ENCODE measurements around the gene RXRA.

Gene RXRA

DNA sequence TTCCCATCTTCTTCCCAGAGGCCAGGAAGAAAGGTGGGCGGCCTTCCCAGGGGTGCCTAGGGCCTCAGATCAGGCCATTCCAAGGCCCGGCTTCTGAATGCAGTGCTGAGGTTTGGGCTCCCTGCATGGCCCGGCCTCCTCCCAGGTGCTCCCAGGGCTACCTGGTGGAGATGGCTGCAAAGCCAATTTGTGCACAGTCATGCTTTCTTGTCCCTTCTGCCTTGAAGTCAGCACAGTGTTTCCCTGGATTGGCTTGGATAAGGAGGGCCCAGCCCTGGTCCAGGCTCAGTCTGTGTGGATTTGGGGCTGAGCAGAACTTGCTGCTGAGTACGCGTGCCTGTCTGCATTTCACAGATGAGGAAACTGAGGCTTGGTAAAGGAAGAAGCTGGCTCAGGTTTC is 72.5 kb downstream of the RXRA start:
- no peak overlapping the region for H3K4me3 ChIP-seq (replicated peaks in 1 of 2; ENCODE audit: low read depth in 2 of 2, low read length in 2 of 2)
- TF ChIP-seq, protein P1, sequence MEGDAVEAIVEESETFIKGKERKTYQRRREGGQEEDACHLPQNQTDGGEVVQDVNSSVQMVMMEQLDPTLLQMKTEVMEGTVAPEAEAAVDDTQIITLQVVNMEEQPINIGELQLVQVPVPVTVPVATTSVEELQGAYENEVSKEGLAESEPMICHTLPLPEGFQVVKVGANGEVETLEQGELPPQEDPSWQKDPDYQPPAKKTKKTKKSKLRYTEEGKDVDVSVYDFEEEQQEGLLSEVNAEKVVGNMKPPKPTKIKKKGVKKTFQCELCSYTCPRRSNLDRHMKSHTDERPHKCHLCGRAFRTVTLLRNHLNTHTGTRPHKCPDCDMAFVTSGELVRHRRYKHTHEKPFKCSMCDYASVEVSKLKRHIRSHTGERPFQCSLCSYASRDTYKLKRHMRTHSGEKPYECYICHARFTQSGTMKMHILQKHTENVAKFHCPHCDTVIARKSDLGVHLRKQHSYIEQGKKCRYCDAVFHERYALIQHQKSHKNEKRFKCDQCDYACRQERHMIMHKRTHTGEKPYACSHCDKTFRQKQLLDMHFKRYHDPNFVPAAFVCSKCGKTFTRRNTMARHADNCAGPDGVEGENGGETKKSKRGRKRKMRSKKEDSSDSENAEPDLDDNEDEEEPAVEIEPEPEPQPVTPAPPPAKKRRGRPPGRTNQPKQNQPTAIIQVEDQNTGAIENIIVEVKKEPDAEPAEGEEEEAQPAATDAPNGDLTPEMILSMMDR (IDR thresholded peaks at IDR 0.05; ENCODE audit: low read depth, low read length): no peak
- no peak for DNase-seq (ENCODE audit: low read depth in 2 of 2)

DNA sequence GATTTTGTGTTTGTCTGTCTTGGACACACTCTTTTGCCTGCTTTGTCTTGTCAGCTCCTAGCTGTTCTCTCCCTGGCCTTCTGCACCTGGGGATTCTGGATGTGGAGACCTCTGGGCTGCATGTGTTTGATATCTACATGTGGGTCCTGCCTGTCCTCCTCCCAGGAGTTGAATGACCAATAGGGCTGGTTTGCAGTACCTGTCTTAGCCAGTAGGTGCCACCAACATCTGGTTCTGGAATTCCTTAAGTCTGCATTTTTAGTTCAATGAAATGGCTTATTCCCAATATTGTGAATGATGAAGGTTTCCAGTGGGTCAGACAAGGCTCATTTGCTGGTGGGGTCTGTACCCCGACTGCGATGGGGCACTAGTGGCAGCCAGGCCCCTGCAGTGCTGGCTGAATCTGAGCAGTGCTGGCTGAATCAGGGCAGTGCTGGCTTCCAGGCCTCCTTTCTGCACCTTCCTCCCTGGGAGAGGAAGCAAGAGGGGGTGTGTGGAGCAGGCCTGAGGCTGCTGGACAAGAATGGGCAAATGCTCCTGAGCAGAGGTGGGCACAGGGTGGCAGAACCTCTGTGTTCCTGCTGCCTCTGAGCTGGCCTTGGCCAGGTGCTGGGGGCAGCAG is 73.3 kb downstream of the RXRA start:
- TF ChIP-seq, protein P1 (IDR thresholded peaks at IDR 0.05; ENCODE audit: low read depth, low read length): peak; percentile 79
- no peak overlapping the region for H3K4me3 ChIP-seq (replicated peaks in 1 of 2; ENCODE audit: low read depth in 2 of 2, low read length in 2 of 2)
- peak; percentile 55 to 74 for DNase-seq (ENCODE audit: low read depth in 2 of 2)

DNA sequence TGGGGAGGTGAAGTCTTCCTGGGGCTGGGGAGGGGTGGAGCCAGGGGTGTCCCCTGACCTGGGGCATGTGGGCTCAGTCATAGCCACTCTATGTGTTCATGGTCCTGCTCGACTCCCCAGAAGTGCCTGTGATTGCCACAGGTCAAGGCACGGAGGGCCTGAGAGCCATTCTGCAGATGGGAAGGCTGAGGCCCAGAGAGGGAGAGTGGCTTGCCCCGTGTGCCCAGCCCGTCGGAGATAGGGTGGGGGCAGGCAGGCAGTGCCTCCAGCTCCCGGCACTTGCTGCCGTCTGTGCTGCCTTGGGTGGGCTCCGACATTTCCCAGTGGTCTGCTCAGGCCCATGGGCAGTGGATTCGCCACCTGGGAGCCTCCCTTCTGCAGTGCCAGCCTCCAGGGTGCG is 74.0 kb downstream of the RXRA start:
- DNase-seq (ENCODE audit: low read depth in 2 of 2): no peak
- TF ChIP-seq, protein P1 (IDR thresholded peaks at IDR 0.05; ENCODE audit: low read depth, low read length): no peak
- H3K4me3 ChIP-seq (replicated peaks in 1 of 2; ENCODE audit: low read depth in 2 of 2, low read length in 2 of 2): no peak overlapping the region

DNA sequence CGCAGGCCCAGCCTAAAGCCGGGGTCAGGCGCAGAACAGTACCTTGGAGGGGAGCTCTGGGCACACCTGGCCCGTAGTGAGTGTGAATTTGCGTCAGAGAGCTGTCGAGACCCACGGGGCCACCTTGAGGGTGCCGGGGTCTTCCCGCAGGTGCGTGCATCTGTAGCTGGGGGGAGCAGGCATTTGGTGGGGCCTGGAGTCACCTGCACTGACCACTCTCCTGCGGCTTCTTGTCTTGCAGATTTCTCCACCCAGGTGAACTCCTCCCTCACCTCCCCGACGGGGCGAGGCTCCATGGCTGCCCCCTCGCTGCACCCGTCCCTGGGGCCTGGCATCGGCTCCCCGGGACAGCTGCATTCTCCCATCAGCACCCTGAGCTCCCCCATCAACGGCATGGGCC is 75.1 kb downstream of the RXRA start:
- no peak overlapping the region for H3K4me3 ChIP-seq (replicated peaks in 1 of 2; ENCODE audit: low read depth in 2 of 2, low read length in 2 of 2)
- TF ChIP-seq, protein P1 (IDR thresholded peaks at IDR 0.05; ENCODE audit: low read depth, low read length): no peak
- DNase-seq (ENCODE audit: low read depth in 2 of 2): no peak

DNA sequence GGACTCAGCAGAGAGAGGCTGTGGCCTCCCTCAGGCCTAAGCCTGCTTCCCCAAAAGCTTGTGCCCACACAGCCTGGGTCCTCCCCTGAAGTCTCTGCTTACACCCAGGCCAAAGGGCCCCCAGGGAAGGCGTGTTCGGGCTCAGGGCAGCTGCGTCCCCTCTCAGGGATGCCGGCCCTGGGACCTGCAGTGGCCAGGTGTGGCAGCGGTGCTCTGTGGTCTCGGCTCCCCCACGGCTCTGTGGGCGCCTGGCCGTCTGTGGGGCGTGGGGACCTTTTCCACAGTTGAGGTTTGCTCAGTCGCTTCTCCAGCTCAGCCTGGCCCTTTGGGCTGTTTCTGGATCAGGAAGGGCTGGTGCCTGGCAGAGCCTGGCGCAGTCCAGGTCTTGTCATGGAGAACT is 75.9 kb downstream of the RXRA start:
- H3K4me3 ChIP-seq (replicated peaks in 1 of 2; ENCODE audit: low read depth in 2 of 2, low read length in 2 of 2): no peak overlapping the region
- TF ChIP-seq, protein P1 (IDR thresholded peaks at IDR 0.05; ENCODE audit: low read depth, low read length): no peak
- no peak for DNase-seq (ENCODE audit: low read depth in 2 of 2)

DNA sequence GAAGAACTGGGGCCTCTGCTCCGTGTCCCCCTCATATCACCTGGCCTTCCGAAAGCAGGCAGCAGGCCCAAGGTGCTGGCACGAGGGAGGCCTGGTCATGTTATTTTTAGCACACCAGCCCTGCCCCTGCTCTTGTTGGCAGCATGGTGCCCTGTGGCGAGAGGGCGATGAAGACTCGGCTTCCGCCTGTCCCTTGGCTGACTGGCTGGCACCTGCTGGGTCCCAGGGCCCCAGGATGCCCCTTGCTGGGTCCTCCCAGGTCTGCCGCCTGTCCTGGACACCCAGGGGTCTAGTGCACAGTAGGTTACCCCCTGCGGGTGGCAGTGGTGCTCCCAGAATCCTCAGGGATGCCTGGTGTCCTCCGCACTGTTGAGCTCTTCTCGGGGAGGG is 77.0 kb downstream of the RXRA start:
- H3K4me3 ChIP-seq (replicated peaks in 1 of 2; ENCODE audit: low read depth in 2 of 2, low read length in 2 of 2): no peak overlapping the region
- TF ChIP-seq, protein P1 (IDR thresholded peaks at IDR 0.05; ENCODE audit: low read depth, low read length): no peak
- no peak for DNase-seq (ENCODE audit: low read depth in 2 of 2)

Measured in cardiac fibroblast (primary cell).